Prostate gland (tissue), 2 donors: ENCODE results near the gene ALDH1A2. TPM values are rescaled to one million over a fixed set of nuclear protein-coding genes. Genes with fewer than 3 reads are reported as not detected.

Experiments
- DNase-seq: peaks from one replicate; pipeline ENCODE4 v3.0.0-alpha.2; 2019; ENCODE audit warnings: low spot score
- H3K27ac ChIP-seq, 2 donors: fragments of 200-600 bp; sonication (generic); 2 replicates each; pipeline ENCODE4 v1.5.1; 2017 to 2019
- H3K27me3 ChIP-seq: fragments of 200-600 bp; sonication (generic); replicated peaks from 2 replicates; pipeline ENCODE4 v1.5.1; 2019; ENCODE audit not compliant: insufficient read depth
- H3K36me3 ChIP-seq, 2 donors: fragments of 200-600 bp; sonication (generic); 1 replicate in 1 of 2; 2 replicates in 1 of 2; pipeline versions ENCODE4 v1.5.1 to v1.8.1; 2017 to 2019
- H3K4me1 ChIP-seq: fragments of 200-600 bp; sonication (generic); replicated peaks from 2 replicates; pipeline ENCODE4 v1.5.1; 2019
- H3K4me3 ChIP-seq, 2 donors: fragments of 200-600 bp; sonication (generic); 2 replicates each; pipeline ENCODE4 v1.5.1; 2017 to 2019
- H3K9me3 ChIP-seq: fragments of 200-600 bp; sonication (generic); 2 replicates; pipeline ENCODE4 v1.5.1; 2017
- POLR2A ChIP-seq: fragments of 450-650 bp; IDR thresholded peaks from one replicate; pipeline ENCODE4 v1.6.1; 2016; ENCODE audit warnings: antibody characterized with exemption, mild to moderate bottlenecking
- POLR2AphosphoS5 ChIP-seq: sonication (generic); formaldehyde crosslinking; IDR thresholded peaks from one replicate; pipeline ENCODE4 v1.6.1; 2017; ENCODE audit warnings: antibody characterized with exemption
- WGBS: methylation state at CpG from one replicate; pipeline ENCODE4 v1.1.5; 2018; 5-methylcytosine and 5-hydroxymethylcytosine counted together
- intact Hi-C: fragments of 100-400 bp; cut with DNase I; formaldehyde crosslinking; loops from one replicate; pipeline ENCODE4 v1.14.2; 2022
- total RNA-seq, 2 donors: library from RNA; depleted of rRNA; stranded (reverse); fragments of >200 nt; gene quantifications; one replicate each; pipeline ENCODE4 v1.1.0, GENCODE V29; 2016
- TF ChIP-seq, protein P1 (sequence below), 4 experiments: fragments of 200-600 bp in 2 of 4; fragments of 450-650 bp in 2 of 4; sonication (generic) in 2 of 4; IDR thresholded peaks; 1 replicate in 3 of 4; 2 replicates in 1 of 4; pipeline ENCODE4 v1.5.1; 2016 to 2019; ENCODE audit warnings: antibody characterized with exemption in 4 of 4, mild to moderate bottlenecking in 2 of 4, moderate library complexity in 2 of 4

ALDH1A2 gene
- total RNA-seq, 2 donors from 2014 or later, result 8.2 to 65.0 TPM

DNA sequence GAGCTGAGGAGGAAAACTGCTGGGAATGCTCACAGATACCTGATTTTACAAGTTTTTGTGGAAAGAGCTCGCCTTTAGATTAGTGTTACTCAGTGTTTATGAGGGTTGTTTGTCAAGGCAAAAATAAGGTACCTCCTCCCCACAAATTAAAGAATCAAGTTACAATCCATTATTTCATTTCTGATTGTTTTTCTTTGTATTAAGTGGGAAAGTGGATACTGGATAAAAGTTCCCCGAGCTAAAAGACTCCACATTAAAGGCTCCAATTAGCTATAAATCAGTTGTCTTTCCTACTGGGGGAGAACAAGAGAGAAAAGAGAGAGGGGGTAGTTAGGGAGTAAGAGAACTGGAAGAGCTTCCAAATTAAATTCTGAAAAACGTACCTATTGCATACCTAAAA, 1.9 kb downstream of the ALDH1A2 start:
- no peaks in the 10 kb centered on the region for H3K27me3 ChIP-seq
- intact Hi-C loops, result no loop called here
- H3K4me1 ChIP-seq, result peaks cover 6% of the 10 kb centered on the region
- H3K9me3 ChIP-seq, result no peaks in the 10 kb centered on the region
- peak overlapping the region in 1 of 2 donors; percentile 1 for H3K4me3 ChIP-seq
- no peaks in the 10 kb centered on the region for H3K36me3 ChIP-seq
- TF ChIP-seq POLR2A (no peak), POLR2AphosphoS5 (no peak)
- TF ChIP-seq, protein P1, sequence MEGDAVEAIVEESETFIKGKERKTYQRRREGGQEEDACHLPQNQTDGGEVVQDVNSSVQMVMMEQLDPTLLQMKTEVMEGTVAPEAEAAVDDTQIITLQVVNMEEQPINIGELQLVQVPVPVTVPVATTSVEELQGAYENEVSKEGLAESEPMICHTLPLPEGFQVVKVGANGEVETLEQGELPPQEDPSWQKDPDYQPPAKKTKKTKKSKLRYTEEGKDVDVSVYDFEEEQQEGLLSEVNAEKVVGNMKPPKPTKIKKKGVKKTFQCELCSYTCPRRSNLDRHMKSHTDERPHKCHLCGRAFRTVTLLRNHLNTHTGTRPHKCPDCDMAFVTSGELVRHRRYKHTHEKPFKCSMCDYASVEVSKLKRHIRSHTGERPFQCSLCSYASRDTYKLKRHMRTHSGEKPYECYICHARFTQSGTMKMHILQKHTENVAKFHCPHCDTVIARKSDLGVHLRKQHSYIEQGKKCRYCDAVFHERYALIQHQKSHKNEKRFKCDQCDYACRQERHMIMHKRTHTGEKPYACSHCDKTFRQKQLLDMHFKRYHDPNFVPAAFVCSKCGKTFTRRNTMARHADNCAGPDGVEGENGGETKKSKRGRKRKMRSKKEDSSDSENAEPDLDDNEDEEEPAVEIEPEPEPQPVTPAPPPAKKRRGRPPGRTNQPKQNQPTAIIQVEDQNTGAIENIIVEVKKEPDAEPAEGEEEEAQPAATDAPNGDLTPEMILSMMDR (IDR thresholded peaks at IDR 0.05), result no peak
- 32% methylated on average over 3 of the region's 3 CpGs for WGBS
- H3K27ac ChIP-seq, result peak overlapping the region in 1 of 2 donors; percentile 40
- no peak for DNase-seq

DNA sequence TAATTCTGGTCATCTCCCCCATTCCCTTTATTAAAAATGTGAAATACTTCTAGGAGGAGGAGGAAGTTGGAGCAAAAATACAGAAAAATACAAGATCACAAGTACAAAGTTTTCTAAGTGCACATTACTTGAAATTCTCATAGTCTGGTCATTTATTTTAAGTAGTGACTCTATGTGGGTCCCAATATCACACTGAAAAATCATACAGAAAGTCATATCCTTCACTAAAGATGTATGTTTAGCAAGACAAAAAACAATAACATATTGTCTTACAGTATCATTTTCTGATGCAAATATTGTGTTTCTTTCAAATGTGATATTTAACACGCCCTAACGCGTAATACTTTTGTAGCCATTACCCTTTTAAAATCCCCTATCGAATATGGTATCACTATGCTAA, 2.5 kb downstream of the ALDH1A2 start:
- Histone ChIP-seq H3K36me3 (no peaks in the 10 kb centered on the region), H3K4me1 (peaks cover 6% of the 10 kb centered on the region), H3K27ac (peak overlapping the region in 1 of 2 donors; percentile 40), H3K4me3 (no peak overlapping the region), H3K27me3 (no peaks in the 10 kb centered on the region), H3K9me3 (no peaks in the 10 kb centered on the region)
- intact Hi-C loops, result no loop called here
- WGBS, result 79% methylated on average over 4 of the region's 4 CpGs
- no peak for DNase-seq
- TF ChIP-seq POLR2A, result no peak
- TF ChIP-seq, protein P1 (IDR thresholded peaks at IDR 0.05), result no peak
- TF ChIP-seq POLR2AphosphoS5, result no peak

DNA sequence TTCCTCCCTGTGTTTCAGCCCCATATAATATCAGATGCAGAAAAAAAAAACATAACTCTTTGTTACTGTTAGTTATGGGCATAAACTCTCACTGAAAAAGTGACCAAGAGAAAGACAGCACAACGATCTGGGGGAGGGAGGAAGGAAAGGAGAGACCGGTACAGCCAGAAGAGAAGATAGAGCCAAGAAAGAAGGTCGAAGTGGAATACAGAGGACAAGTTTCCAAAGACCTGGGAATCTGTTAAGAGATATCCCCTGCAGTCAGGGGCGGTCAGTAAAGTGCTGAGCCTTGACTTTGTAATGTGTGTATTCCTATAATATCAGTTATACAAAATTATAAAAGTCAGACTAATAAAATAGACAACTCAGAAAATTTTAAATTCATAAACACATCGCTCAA, 3.3 kb downstream of the ALDH1A2 start:
- Histone ChIP-seq H3K27me3 (no peaks in the 10 kb centered on the region), H3K36me3 (no peaks in the 10 kb centered on the region), H3K27ac (peak overlapping the region in 1 of 2 donors; percentile 12), H3K9me3 (no peaks in the 10 kb centered on the region), H3K4me1 (peaks cover 6% of the 10 kb centered on the region), H3K4me3 (peak overlapping the region in 1 of 2 donors; percentile 1)
- DNase-seq, result no peak
- TF ChIP-seq POLR2AphosphoS5 (no peak), POLR2A (no peak)
- TF ChIP-seq, protein P1 (IDR thresholded peaks at IDR 0.05), result no peak
- intact Hi-C loops, result no loop called here
- WGBS, result 60% methylated on average over 5 of the region's 5 CpGs

DNA sequence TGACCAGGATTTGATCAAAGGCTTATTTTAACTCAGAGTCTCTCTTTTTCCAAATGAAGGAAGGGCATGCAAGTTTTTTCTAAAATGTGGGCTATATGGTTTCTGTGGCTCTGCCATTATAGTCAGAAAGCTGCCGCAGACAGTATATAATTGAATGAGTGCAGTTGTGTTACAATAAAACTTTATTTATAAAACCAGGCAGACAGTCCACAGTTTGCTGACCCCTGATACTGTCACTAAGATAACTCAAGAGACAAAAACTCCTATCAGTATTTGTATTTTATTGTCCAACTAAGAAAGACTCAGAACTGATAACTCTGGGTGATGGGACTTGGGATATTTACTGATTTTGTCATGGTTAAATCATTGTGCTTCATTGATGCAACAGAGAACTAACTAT, 4.9 kb downstream of the ALDH1A2 start:
- Histone ChIP-seq H3K4me3 (no peak overlapping the region), H3K4me1 (peaks cover 2% of the 10 kb centered on the region), H3K9me3 (no peaks in the 10 kb centered on the region), H3K27ac (no peak overlapping the region), H3K27me3 (no peaks in the 10 kb centered on the region), H3K36me3 (no peaks in the 10 kb centered on the region)
- intact Hi-C loops, result no loop called here
- 100% methylated on average over 1 of the region's 1 CpG for WGBS
- TF ChIP-seq, protein P1 (IDR thresholded peaks at IDR 0.05), result no peak
- TF ChIP-seq POLR2AphosphoS5, result no peak
- no peak for TF ChIP-seq POLR2A
- no peak for DNase-seq

DNA sequence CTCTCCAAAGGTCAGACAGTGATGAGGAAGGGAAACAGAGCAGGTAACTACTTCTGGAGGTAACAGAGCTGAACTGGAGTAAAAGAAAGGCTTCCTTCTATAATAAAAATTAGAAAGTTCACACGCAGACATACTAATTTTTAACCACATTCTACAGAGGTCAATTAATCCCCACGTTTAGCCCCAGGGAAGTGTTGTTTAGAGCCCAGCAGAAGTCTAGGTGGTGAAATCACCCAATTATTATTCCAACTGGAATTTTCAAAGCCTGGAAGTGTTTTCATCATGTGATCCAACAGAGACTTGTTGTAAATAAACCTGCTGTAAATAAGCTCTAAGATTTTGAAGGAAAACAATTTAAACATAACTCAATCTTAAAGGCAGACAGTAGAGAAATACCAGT, 6.8 kb downstream of the ALDH1A2 start:
- no peak overlapping the region for H3K4me3 ChIP-seq
- TF ChIP-seq POLR2AphosphoS5 (no peak), POLR2A (no peak)
- TF ChIP-seq, protein P1 (IDR thresholded peaks at IDR 0.05), result no peak

More for the DNA sequence above, 6.8 kb downstream of the ALDH1A2 start:
- Histone ChIP-seq H3K9me3 (no peaks in the 10 kb centered on the region), H3K27me3 (no peaks in the 10 kb centered on the region), H3K4me1 (no peaks in the 10 kb centered on the region), H3K27ac (no peak overlapping the region), H3K36me3 (no peaks in the 10 kb centered on the region)
- intact Hi-C loops, result no loop called here
- DNase-seq, result no peak
- 62% methylated on average over 2 of the region's 2 CpGs for WGBS
